H1 (cell line): ENCODE results near the gene RASSF3.

Source experiments
- EGR1 ChIP-seq: IDR thresholded peaks from 2 replicates; pipeline ENCODE4 v1.6.1; 2011; ENCODE audit warnings: low read depth, low read length, borderline replicate concordance
- EZH2 ChIP-seq: fragments of 200-600 bp; sonication (generic); IDR thresholded peaks from 2 replicates; pipeline ENCODE4 v1.7.1; 2012; ENCODE audit warnings: low read depth, mild to moderate bottlenecking, moderate library complexity, low read length, inconsistent platforms; ENCODE audit not compliant: severe bottlenecking
- POLR2A ChIP-seq, 2 experiments: IDR thresholded peaks; 1 replicate in 1 of 2; 2 replicates in 1 of 2; pipeline ENCODE4 v1.6.1; 2011; ENCODE audit warnings: low read depth in 2 of 2, low read length in 2 of 2, mild to moderate bottlenecking in 2 of 2; ENCODE audit errors: control extremely low read depth in 1 of 2
- SP1 ChIP-seq: IDR thresholded peaks from 2 replicates; pipeline ENCODE4 v1.6.1; 2011; ENCODE audit warnings: low read depth, low read length
- TCF12 ChIP-seq: IDR thresholded peaks from 2 replicates; pipeline ENCODE4 v1.6.1; 2011; ENCODE audit warnings: low read depth, mild to moderate bottlenecking, low read length
- YY1 ChIP-seq: IDR thresholded peaks from 2 replicates; pipeline ENCODE4 v1.6.1; 2011; ENCODE audit warnings: low read depth, mild to moderate bottlenecking, low read length
- TF ChIP-seq, protein P1 (sequence below), 3 experiments: IDR thresholded peaks; 1 replicate in 2 of 3; 2 replicates in 1 of 3; pipeline versions ENCODE4 v1.5.1 to v1.6.1; 2011; ENCODE audit warnings: low read length in 3 of 3, mild to moderate bottlenecking in 3 of 3, inconsistent platforms in 2 of 3, low read depth in 1 of 3, moderate library complexity in 1 of 3; ENCODE audit not compliant: insufficient read depth in 1 of 3; ENCODE audit errors: control extremely low read depth in 1 of 3

DNA sequence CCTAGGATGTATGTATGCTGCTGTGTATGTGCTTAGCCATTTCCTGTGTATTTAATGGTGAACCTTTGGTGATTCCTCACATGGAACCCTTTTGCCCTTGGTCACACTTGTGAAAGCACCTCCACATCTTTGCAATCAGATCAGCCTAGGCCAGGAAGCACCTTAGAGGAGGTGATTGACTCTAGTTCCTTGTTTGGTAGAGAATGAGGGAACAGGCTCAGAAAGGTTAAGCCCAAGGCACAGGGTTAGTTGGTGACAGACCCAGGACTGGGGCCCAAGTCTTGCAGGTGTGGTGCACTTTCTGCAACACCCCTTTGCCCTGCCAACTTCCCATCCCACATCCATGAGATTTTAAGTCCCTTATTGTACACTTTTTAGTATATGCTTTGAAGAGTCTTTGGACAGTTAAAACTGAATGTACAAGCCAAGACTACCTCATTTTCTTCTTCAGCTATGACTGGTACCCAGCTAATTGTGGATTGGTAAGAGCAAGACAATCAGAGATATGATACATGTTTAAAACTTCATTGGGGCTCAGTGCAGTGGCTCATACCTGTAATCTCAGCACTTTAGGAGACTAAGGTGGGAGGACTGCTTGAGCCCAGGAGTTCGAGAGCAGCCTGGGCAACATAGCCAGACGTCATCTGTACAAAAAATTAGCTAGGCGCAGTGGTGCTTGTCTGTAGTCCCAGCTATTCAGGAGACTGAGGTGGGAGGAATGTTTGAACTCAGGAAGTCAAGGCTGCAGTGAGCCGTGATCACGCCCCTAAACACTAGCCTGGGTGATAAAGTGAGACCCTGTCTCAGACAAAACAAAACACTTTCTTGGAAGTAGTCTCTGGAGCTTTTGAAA, 71.1 kb downstream of the RASSF3 start:
- TF ChIP-seq, protein P1, sequence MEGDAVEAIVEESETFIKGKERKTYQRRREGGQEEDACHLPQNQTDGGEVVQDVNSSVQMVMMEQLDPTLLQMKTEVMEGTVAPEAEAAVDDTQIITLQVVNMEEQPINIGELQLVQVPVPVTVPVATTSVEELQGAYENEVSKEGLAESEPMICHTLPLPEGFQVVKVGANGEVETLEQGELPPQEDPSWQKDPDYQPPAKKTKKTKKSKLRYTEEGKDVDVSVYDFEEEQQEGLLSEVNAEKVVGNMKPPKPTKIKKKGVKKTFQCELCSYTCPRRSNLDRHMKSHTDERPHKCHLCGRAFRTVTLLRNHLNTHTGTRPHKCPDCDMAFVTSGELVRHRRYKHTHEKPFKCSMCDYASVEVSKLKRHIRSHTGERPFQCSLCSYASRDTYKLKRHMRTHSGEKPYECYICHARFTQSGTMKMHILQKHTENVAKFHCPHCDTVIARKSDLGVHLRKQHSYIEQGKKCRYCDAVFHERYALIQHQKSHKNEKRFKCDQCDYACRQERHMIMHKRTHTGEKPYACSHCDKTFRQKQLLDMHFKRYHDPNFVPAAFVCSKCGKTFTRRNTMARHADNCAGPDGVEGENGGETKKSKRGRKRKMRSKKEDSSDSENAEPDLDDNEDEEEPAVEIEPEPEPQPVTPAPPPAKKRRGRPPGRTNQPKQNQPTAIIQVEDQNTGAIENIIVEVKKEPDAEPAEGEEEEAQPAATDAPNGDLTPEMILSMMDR (IDR thresholded peaks at IDR 0.05; ENCODE audit: control extremely low read depth in 1 of 3, insufficient read depth in 1 of 3, low read depth in 1 of 3, low read length in 3 of 3), result no peak
- no peak for TF ChIP-seq YY1
- no peak for TF ChIP-seq EGR1
- no peak for TF ChIP-seq SP1
- no peak for TF ChIP-seq TCF12
- TF ChIP-seq EZH2, result no peak
- no peak for TF ChIP-seq POLR2A (IDR thresholded peaks at IDR 0.05; ENCODE audit: control extremely low read depth in 1 of 2, low read depth in 2 of 2, low read length in 2 of 2)
